Neural progenitor cell (in vitro differentiated cells): ENCODE data around the gene RTN4. TPM values are rescaled to one million over a fixed set of nuclear protein-coding genes. Genes with fewer than 3 reads are reported as not detected.
"Not testable (repeated sequence)": the region's sequence is repeated elsewhere in the genome, so short reads cannot be mapped to it uniquely, and the experiment has no call there.

Source experiments
- DNase-seq: peaks from one replicate; pipeline ENCODE4 v3.0.0-alpha.2; 2016; ENCODE audit warnings: low spot score
- H2AFZ ChIP-seq: fragments of 200-600 bp; sonication (generic); replicated peaks from 2 replicates; pipeline ENCODE4 v1.6.1; 2016; ENCODE audit warnings: antibody characterized with exemption
- H3F3A ChIP-seq: fragments of 200-600 bp; sonication (generic); 2 replicates; pipeline ENCODE4 v1.6.1; 2016; ENCODE audit warnings: antibody characterized with exemption, low read depth
- H3K27ac ChIP-seq: fragments of 200-600 bp; sonication (generic); 2 replicates; pipeline ENCODE4 v1.5.1; 2016; ENCODE audit warnings: mild to moderate bottlenecking
- H3K27me3 ChIP-seq: fragments of 200-600 bp; sonication (generic); 2 replicates; pipeline ENCODE4 v1.6.1; 2016; ENCODE audit warnings: mild to moderate bottlenecking, moderate library complexity
- H3K36me3 ChIP-seq: fragments of 200-600 bp; sonication (generic); 2 replicates; pipeline ENCODE4 v1.5.1; 2016
- H3K4me1 ChIP-seq: fragments of 200-600 bp; sonication (generic); 2 replicates; pipeline ENCODE4 v1.6.1; 2016; ENCODE audit warnings: mixed run types
- H3K4me2 ChIP-seq: fragments of 200-600 bp; sonication (generic); 2 replicates; pipeline ENCODE4 v1.6.1; 2016
- H3K4me3 ChIP-seq: fragments of 200-600 bp; sonication (generic); 2 replicates; pipeline ENCODE4 v1.5.1; 2016
- H3K79me2 ChIP-seq: fragments of 200-600 bp; sonication (generic); 2 replicates; pipeline ENCODE4 v1.6.1; 2016; ENCODE audit warnings: low read depth
- H3K9ac ChIP-seq: fragments of 200-600 bp; sonication (generic); 2 replicates; pipeline ENCODE4 v1.6.1; 2016
- H3K9me3 ChIP-seq: fragments of 200-600 bp; sonication (generic); 2 replicates; pipeline ENCODE4 v1.5.1; 2016; ENCODE audit warnings: low read depth
- H4K20me1 ChIP-seq: fragments of 200-600 bp; sonication (generic); 2 replicates; pipeline ENCODE4 v1.6.1; 2016; ENCODE audit warnings: low read depth
- H3K27ac Mint-ChIP-seq: 3 replicates; pipeline ENCODE4 v1.8.0; 2021; ENCODE audit warnings: mixed read lengths
- H3K27me3 Mint-ChIP-seq: 2 replicates; pipeline ENCODE4 v1.8.0; 2022; ENCODE audit warnings: low read depth, mild to moderate bottlenecking, inconsistent platforms, moderate library complexity, mixed read lengths; ENCODE audit not compliant: insufficient read depth
- H3K36me3 Mint-ChIP-seq: 3 replicates; pipeline ENCODE4 v1.8.0; 2021; ENCODE audit warnings: mixed read lengths
- H3K4me1 Mint-ChIP-seq: 3 replicates; pipeline ENCODE4 v1.8.0; 2021; ENCODE audit warnings: mixed read lengths
- H3K4me3 Mint-ChIP-seq: 3 replicates; pipeline ENCODE4 v1.8.0; 2021; ENCODE audit warnings: mild to moderate bottlenecking, moderate library complexity, mixed read lengths
- H3K9me3 Mint-ChIP-seq: 3 replicates; pipeline ENCODE4 v1.8.0; 2020; ENCODE audit warnings: mixed read lengths
- CTCF ChIP-seq: fragments of 200-600 bp; sonication (generic); IDR thresholded peaks from 2 replicates; pipeline ENCODE4 v1.5.1; 2017; ENCODE audit warnings: antibody characterized with exemption, mild to moderate bottlenecking
- EZH2 ChIP-seq: fragments of 200-600 bp; sonication (generic); IDR thresholded peaks from 2 replicates; pipeline ENCODE4 v1.6.1; 2017; ENCODE audit warnings: antibody characterized with exemption, mild to moderate bottlenecking, moderate library complexity
- EZH2phosphoT487 ChIP-seq: fragments of 200-600 bp; sonication (generic); IDR thresholded peaks from 2 replicates; pipeline ENCODE4 v1.6.1; 2017; ENCODE audit warnings: antibody characterized with exemption
- total RNA-seq: library from RNA; depleted of rRNA; stranded (reverse); fragments of >200 nt; gene quantifications from 2 replicates; pipeline ENCODE4 v1.2.3, GENCODE V29; 2015; ENCODE audit warnings: low replicate concordance

RTN4 gene
- total RNA-seq, 1 donor from 2014 or later = 157 TPM

- Histone ChIP-seq H3K4me2 (no peak overlapping the region), H3F3A (no peaks in the 10 kb centered on the region), H3K4me3 (no peak overlapping the region), H3K4me1 (no peaks in the 10 kb centered on the region), H3K27ac (no peak overlapping the region), H4K20me1 (no peaks in the 10 kb centered on the region), H3K79me2 (no peaks in the 10 kb centered on the region), H3K27me3 (no peaks in the 10 kb centered on the region), H2AFZ (no peak overlapping the region), H3K36me3 (no peaks in the 10 kb centered on the region), H3K9me3 (no peaks in the 10 kb centered on the region), H3K9ac (no peak overlapping the region)
- Mint-ChIP-seq H3K4me3 (no peak overlapping the region), H3K4me1 (no peaks in the 10 kb centered on the region), H3K9me3 (peaks cover 4% of the 10 kb centered on the region), H3K27me3 (peaks cover 3% of the 10 kb centered on the region), H3K36me3 (no peaks in the 10 kb centered on the region), H3K27ac (no peak overlapping the region)
- DNase-seq = no peak
- TF ChIP-seq EZH2 (no peak), EZH2phosphoT487 (no peak), CTCF (no peak)
These were observed 28.7 kb upstream of the RTN4 start for GRCh38 chr2:55078956-55079355.

- Histone ChIP-seq H3K9ac (no peak overlapping the region), H2AFZ (no peak overlapping the region), H3K36me3 (no peaks in the 10 kb centered on the region), H3K4me2 (no peak overlapping the region), H3K27ac (no peak overlapping the region), H3K4me1 (no peaks in the 10 kb centered on the region), H3K27me3 (no peaks in the 10 kb centered on the region), H3K79me2 (no peaks in the 10 kb centered on the region), H4K20me1 (no peaks in the 10 kb centered on the region), H3K9me3 (no peaks in the 10 kb centered on the region), H3F3A (no peaks in the 10 kb centered on the region), H3K4me3 (no peak overlapping the region)
- TF ChIP-seq EZH2phosphoT487 (no peak), CTCF (no peak), EZH2 (no peak)
- Mint-ChIP-seq H3K27ac (no peak overlapping the region), H3K4me3 (no peak overlapping the region), H3K9me3 (peaks cover 4% of the 10 kb centered on the region), H3K4me1 (no peaks in the 10 kb centered on the region), H3K27me3 (peaks cover 3% of the 10 kb centered on the region), H3K36me3 (no peaks in the 10 kb centered on the region)
- DNase-seq = no peak
These were observed 26.5 kb upstream of the RTN4 start for GRCh38 chr2:55076721-55077120.

- not testable (repeated sequence) for H3K36me3 Mint-ChIP-seq, H3K9me3 Mint-ChIP-seq, H3K9ac ChIP-seq, H3K4me3 ChIP-seq, H3K27me3 Mint-ChIP-seq, H3K9me3 ChIP-seq, H3K36me3 ChIP-seq, H3K27me3 ChIP-seq, H3K27ac ChIP-seq, H4K20me1 ChIP-seq, H3K4me1 Mint-ChIP-seq, H3K4me2 ChIP-seq, H3K4me1 ChIP-seq, H3K27ac Mint-ChIP-seq, H2AFZ ChIP-seq, H3K79me2 ChIP-seq, H3K4me3 Mint-ChIP-seq, H3F3A ChIP-seq, DNase-seq
These were observed 25.8 kb upstream of the RTN4 start for GRCh38 chr2:55076019-55076418.

- no peak for TF ChIP-seq EZH2
- TF ChIP-seq CTCF = no peak
- no peak for TF ChIP-seq EZH2phosphoT487
- no peak for DNase-seq
- H3K4me2 ChIP-seq = no peak overlapping the region
- Mint-ChIP-seq H3K9me3 (peaks cover 4% of the 10 kb centered on the region), H3K36me3 (no peaks in the 10 kb centered on the region), H3K4me1 (no peaks in the 10 kb centered on the region), H3K27me3 (peaks cover 3% of the 10 kb centered on the region), H3K4me3 (no peak overlapping the region), H3K27ac (no peak overlapping the region)
- no peaks in the 10 kb centered on the region for H3K36me3 ChIP-seq
- no peak overlapping the region for H3K9ac ChIP-seq
- H2AFZ ChIP-seq = no peak overlapping the region
- H3K4me3 ChIP-seq = no peak overlapping the region
- no peaks in the 10 kb centered on the region for H3K79me2 ChIP-seq
- no peaks in the 10 kb centered on the region for H3F3A ChIP-seq
- H3K27me3 ChIP-seq = no peaks in the 10 kb centered on the region
- no peak overlapping the region for H3K27ac ChIP-seq
- H3K4me1 ChIP-seq = no peaks in the 10 kb centered on the region
- H3K9me3 ChIP-seq = no peaks in the 10 kb centered on the region
- H4K20me1 ChIP-seq = no peaks in the 10 kb centered on the region
These were observed 23.0 kb upstream of the RTN4 start for GRCh38 chr2:55073000-55073983.
